K562 (cell line): ENCODE data around the gene ASCC3. TPM values are rescaled to one million over a fixed set of nuclear protein-coding genes. Genes with fewer than 3 reads are reported as not detected.

Experiments
- ATAC-seq: fragments of 200-7000 bp; cut with Tn5 transposase; 3 replicates; pipeline ENCODE4 v1.9.1; 2020; ENCODE audit warnings: moderate library complexity
- BruUV-seq: library from RNA; stranded (reverse); fragments of 400-500 nt; replicated peaks from 2 replicates; lab custom pipeline; 2021; lab: Mats Ljungman, UMichigan
- CTCF ChIA-PET: fragments of 300-600 bp; formaldehyde crosslinking; extraction: SDS; loops from one replicate; lab custom pipeline; 2021; ENCODE audit warnings: low intra/inter-chr PET ratio; lab: Yijun Ruan, JAX
- POLR2A ChIA-PET: fragments of 300-600, 350-650 bp; sonication (Branson Sonifier 250); formaldehyde crosslinking; extraction: SDS; loops from one replicate; lab custom pipeline; 2021; ENCODE audit warnings: antibody characterized with exemption, inconsistent platforms; lab: Yijun Ruan, JAX
- DNase-seq, 4 experiments: peaks; one replicate each; pipeline versions ENCODE4 v3.0.0 to v3.0.0-alpha.2; 2011 to 2018; ENCODE audit warnings: low spot score in 3 of 4, mixed read lengths in 3 of 4; ENCODE audit errors: extremely low read depth in 1 of 4
- FAIRE-seq: peaks from 2 replicates; lab custom pipeline; 2011; peaks lifted over from hg19 to GRCh38; lab: Jason Lieb, UNC
- H2AFZ ChIP-seq: 2 replicates; pipeline ENCODE4 v1.6.0; 2011; ENCODE audit warnings: low read depth, low read length, control low read depth, inconsistent platforms
- H3K27ac ChIP-seq: fragments of 200-600 bp; 3 replicates; pipeline ENCODE4 v1.8.0; 2011; ENCODE audit warnings: low read depth, mild to moderate bottlenecking, control low read depth, inconsistent platforms, low read length, moderate library complexity, mixed read lengths; ENCODE audit errors: extremely low read depth
- H3K27me3 ChIP-seq, 2 experiments: fragments of 300-600 bp in 1 of 2; 2 replicates in 1 of 2; 3 replicates in 1 of 2; pipeline versions ENCODE4 v1.6.0 to v1.8.0; 2011; ENCODE audit warnings: inconsistent platforms in 2 of 2, low read length in 2 of 2, mild to moderate bottlenecking in 1 of 2, mixed read lengths in 1 of 2, moderate library complexity in 1 of 2; ENCODE audit not compliant: control insufficient read depth in 2 of 2, insufficient read depth in 2 of 2
- H3K36me3 ChIP-seq: fragments of 300-600 bp; 3 replicates; pipeline ENCODE4 v1.8.0; 2011; ENCODE audit warnings: mild to moderate bottlenecking, low read length, inconsistent platforms; ENCODE audit not compliant: control insufficient read depth, insufficient read depth
- H3K4me1 ChIP-seq, 2 experiments: fragments of 200-600 bp in 1 of 2; replicated peaks in 1 of 2; 2 replicates in 1 of 2; 3 replicates in 1 of 2; pipeline versions ENCODE4 v1.5.1 to v1.8.0; 2011; ENCODE audit warnings: inconsistent platforms in 2 of 2, low read length in 2 of 2, mild to moderate bottlenecking in 1 of 2, mixed read lengths in 1 of 2, moderate library complexity in 1 of 2; ENCODE audit not compliant: control insufficient read depth in 2 of 2, insufficient read depth in 2 of 2
- H3K4me2 ChIP-seq: 2 replicates; pipeline ENCODE4 v1.6.1; 2011; ENCODE audit warnings: low read length, control low read depth, inconsistent platforms, mixed read lengths; ENCODE audit not compliant: insufficient read depth
- H3K4me3 ChIP-seq: fragments of 200-600 bp; sonication (generic), shearing (Covaris generic); 2 replicates; pipeline ENCODE4 v1.5.1; 2016; ENCODE audit warnings: control low read depth, inconsistent platforms
- H3K79me2 ChIP-seq: fragments of 200-600 bp; 3 replicates; pipeline ENCODE4 v1.8.0; 2011; ENCODE audit warnings: low read length, inconsistent platforms; ENCODE audit not compliant: control insufficient read depth, insufficient read depth
- H3K9ac ChIP-seq, 2 experiments: 2 replicates each; pipeline versions ENCODE4 v1.6.0 to v1.6.1; 2011; ENCODE audit warnings: low read depth in 2 of 2, low read length in 2 of 2, control low read depth in 1 of 2, inconsistent platforms in 1 of 2, mild to moderate bottlenecking in 1 of 2, mixed read lengths in 1 of 2; ENCODE audit not compliant: insufficient read depth in 1 of 2
- H3K9me1 ChIP-seq: one replicate; pipeline ENCODE4 v1.6.0; 2011; ENCODE audit warnings: inconsistent platforms, mild to moderate bottlenecking, low read length, moderate library complexity; ENCODE audit not compliant: control insufficient read depth, insufficient read depth
- H3K9me3 ChIP-seq: replicated peaks from 2 replicates; pipeline ENCODE4 v1.5.1; 2011; ENCODE audit warnings: low read depth, low read length, inconsistent platforms; ENCODE audit not compliant: control insufficient read depth, insufficient read depth
- H4K20me1 ChIP-seq: replicated peaks from 2 replicates; pipeline ENCODE4 v1.6.1; 2011; ENCODE audit warnings: low read length, inconsistent platforms, mixed read lengths; ENCODE audit not compliant: control insufficient read depth, insufficient read depth
- AFF4 ChIP-seq: sonication (generic); formaldehyde crosslinking; IDR thresholded peaks from 2 replicates; pipeline ENCODE4 v1.8.0; 2023; ENCODE audit warnings: mild to moderate bottlenecking, missing genetic modification reagents
- BACH1 ChIP-seq: fragments of 200-800 bp; sonication (Bioruptor generic); IDR thresholded peaks from 2 replicates; pipeline ENCODE4 v1.6.1; 2016; ENCODE audit warnings: missing genetic modification characterization, missing compliant biosample characterization
- CBX3 ChIP-seq, 2 experiments: IDR thresholded peaks; 1 replicate in 1 of 2; 2 replicates in 1 of 2; pipeline ENCODE4 v1.6.1; 2012; ENCODE audit warnings: inconsistent platforms in 2 of 2, low read length in 2 of 2, borderline replicate concordance in 1 of 2, control low read depth in 1 of 2
- GATAD2A ChIP-seq: fragments of 450-650 bp; IDR thresholded peaks from 2 replicates; pipeline ENCODE4 v1.6.1; 2017
- HOMEZ ChIP-seq: fragments of 250-450 bp; sonication (Bioruptor Pico); IDR thresholded peaks from 2 replicates; pipeline ENCODE4 v1.4.0; 2020; ENCODE audit warnings: mild to moderate bottlenecking, moderate library complexity
- KDM2B ChIP-seq: fragments of 250-450 bp; sonication (Bioruptor Pico); IDR thresholded peaks from 2 replicates; pipeline ENCODE4 v1.8.0; 2021; ENCODE audit warnings: mild to moderate bottlenecking, moderate library complexity
- KLF10 ChIP-seq: fragments of 250-450 bp; sonication (Bioruptor Pico); IDR thresholded peaks from 2 replicates; pipeline ENCODE4 v1.6.1; 2021; ENCODE audit warnings: matching md5 sums
- MECOM ChIP-seq: fragments of 250-450 bp; sonication (Bioruptor Pico); IDR thresholded peaks from 2 replicates; pipeline ENCODE4 v1.8.0; 2022; ENCODE audit warnings: inconsistent platforms
- MEIS2 ChIP-seq: fragments of 450-650 bp; IDR thresholded peaks from 2 replicates; pipeline ENCODE4 v1.6.1; 2014; ENCODE audit warnings: mild to moderate bottlenecking; ENCODE audit not compliant: partially characterized antibody
- NFIX ChIP-seq: fragments of 250-450 bp; sonication (Bioruptor Pico); IDR thresholded peaks from 2 replicates; pipeline ENCODE4 v1.4.0; 2020; ENCODE audit warnings: low read depth, mild to moderate bottlenecking, moderate library complexity
- PHB2 ChIP-seq: fragments of 450-650 bp; IDR thresholded peaks from 2 replicates; pipeline ENCODE4 v1.6.1; 2017; ENCODE audit warnings: low read depth
- PHF21A ChIP-seq: fragments of 450-650 bp; IDR thresholded peaks from 2 replicates; pipeline ENCODE4 v1.6.1; 2017; ENCODE audit warnings: low read depth, borderline replicate concordance
- RNF219 ChIP-seq: fragments of 250-450 bp; sonication (Bioruptor Pico); IDR thresholded peaks from 2 replicates; pipeline ENCODE4 v1.5.0; 2022; ENCODE audit warnings: mild to moderate bottlenecking
- TAF9B ChIP-seq: fragments of 450-650 bp; IDR thresholded peaks from 2 replicates; pipeline ENCODE4 v1.6.1; 2018; ENCODE audit warnings: mild to moderate bottlenecking; ENCODE audit not compliant: partially characterized antibody
- TFAM ChIP-seq: fragments of 250-450 bp; sonication (Bioruptor Pico); conservative IDR thresholded peaks from 2 replicates; pipeline ENCODE4 v1.5.0; 2021; ENCODE audit warnings: mild to moderate bottlenecking, moderate library complexity
- XRCC5 ChIP-seq: fragments of 200-400 bp; formaldehyde crosslinking; IDR thresholded peaks from 2 replicates; pipeline ENCODE4 v1.6.1; 2017; ENCODE audit warnings: low read depth, mild to moderate bottlenecking, low read length
- ZFP1 ChIP-seq: fragments of 450-650 bp; formaldehyde crosslinking; IDR thresholded peaks from 2 replicates; pipeline ENCODE4 v1.4.0; 2020; ENCODE audit warnings: mild to moderate bottlenecking, mixed read lengths
- in situ Hi-C: fragments of 300-500 bp; cut with MboI; formaldehyde crosslinking; loops from 4 replicates; pipeline ENCODE4 v1.15.0; 2018; ENCODE audit warnings: inconsistent platforms, mixed read lengths
- intact Hi-C: fragments of 100-400 bp; cut with micrococcal nuclease; formaldehyde crosslinking; loops from 2 replicates; pipeline ENCODE4 v1.14.2; 2022
- polyA plus RNA-seq, 8 experiments: library from polyadenylated mRNA; depleted of rRNA in 4 of 8; stranded (reverse) in 5 of 8; unstranded in 3 of 8; fragments of >200 nt; fragmentation: Nextera tagmentation in 2 of 8; fragmentation: Illumina TruSeq in 1 of 8; extraction: Ambion mirVana in 2 of 8; extraction: Trizol in 1 of 8; gene quantifications; 2 replicates each; pipeline versions ENCODE4 v1.2.1 to v1.2.3, GENCODE V29; 2011 to 2014; ENCODE audit warnings: inconsistent platforms in 1 of 8, missing spikeins in 1 of 8
- total RNA-seq, 7 experiments: library from RNA; depleted of rRNA in 6 of 7; stranded (reverse); fragments of >200 nt in 6 of 7; fragmentation: Illumina TruSeq in 2 of 7; extraction: Trizol in 2 of 7; gene quantifications; 2 replicates each; pipeline versions ENCODE4 v1.2.1 to v1.2.3, GENCODE V29; 2011 to 2021; ENCODE audit warnings: low replicate concordance in 1 of 7

ASCC3 gene
- total and polyA plus RNA-seq, 9 of the 15 experiments (the other 6 are each of a cell fraction or from before 2014, with no cell fraction given) = 16.1 to 56.1 (median 33.9) TPM

GRCh38 chr6:100721256-100721655, 159.9 kb downstream of the ASCC3 start:
- in situ Hi-C loops (no loop called here), intact Hi-C loops (no loop called here)
- H3K36me3 ChIP-seq = peaks cover 27% of the 10 kb centered on the region
- no peaks in the 10 kb centered on the region; a peak in 2 of 5 replicates for H3K4me1 ChIP-seq
- no peaks in the 10 kb centered on the region for H3K27me3 ChIP-seq
- ChIA-PET CTCF (no interaction called here), POLR2A (interaction anchor here (2.6 kb wide), 1 partner anchor 10 kb away, joined by 7 read pairs; no protein-coding TSS in a partner anchor)
- H3K79me2 ChIP-seq = no peaks in the 10 kb centered on the region
- no peak overlapping the region for H3K9ac ChIP-seq
- ATAC-seq = no peak; the same call in 1 of the 3 replicates
- H2AFZ ChIP-seq = no peak overlapping the region
- no peak for FAIRE-seq
- 0 out of 2 replicates have a peak, but pooled peaks cover 2% of the 10 kb centered on the region for H3K9me3 ChIP-seq
- H3K4me3 ChIP-seq = no peak overlapping the region
- no peak for DNase-seq
- no peaks in the 10 kb centered on the region for H3K9me1 ChIP-seq
- no peak overlapping the region for H3K4me2 ChIP-seq
- TF ChIP-seq RNF219 (CRISPR knock-in tag) (no peak), TAF9B (no peak), GATAD2A (no peak), XRCC5 (no peak), ZFP1 (no peak), AFF4 (CRISPR knock-in tag) (no peak), MEIS2 (no peak), KLF10 (CRISPR knock-in tag) (no peak), KDM2B (CRISPR knock-in tag) (no peak), BACH1 (tag) (no peak), NFIX (CRISPR knock-in tag) (no peak), CBX3 (IDR thresholded peaks at IDR 0.05; ENCODE audit: borderline replicate concordance in 1 of 2, low read length in 2 of 2) (no peak), PHF21A (no peak), TFAM (no peak), PHB2 (no peak), MECOM (CRISPR knock-in tag) (no peak), HOMEZ (CRISPR knock-in tag) (no peak)
- no peak overlapping the region for H3K27ac ChIP-seq
- BruUV-seq = no TSS peak
- no peaks in the 10 kb centered on the region for H4K20me1 ChIP-seq
